HepG2 (cell line): Measurements from ENCODE around the gene SLC16A1. TPM values are rescaled to one million over a fixed set of nuclear protein-coding genes. Genes with fewer than 3 reads are reported as not detected.

ENCODE experiments used
- AKAP8 ChIP-seq: sonication (generic); formaldehyde crosslinking; IDR thresholded peaks from 2 replicates; pipeline ENCODE4 v1.5.1; 2020; ENCODE audit warnings: mild to moderate bottlenecking, missing genetic modification reagents
- ATF7 ChIP-seq, 2 experiments: fragments of 450-650 bp in 1 of 2; sonication (generic) in 1 of 2; formaldehyde crosslinking in 1 of 2; IDR thresholded peaks; 2 replicates each; pipeline versions ENCODE4 v1.4.0 to v1.6.1; 2016 to 2020; ENCODE audit warnings: antibody characterized with exemption in 1 of 2, mild to moderate bottlenecking in 1 of 2, missing genetic modification reagents in 1 of 2
- BCLAF1 ChIP-seq: fragments of 450-650 bp; IDR thresholded peaks from 2 replicates; pipeline ENCODE4 v1.6.1; 2017; ENCODE audit warnings: mild to moderate bottlenecking
- CBX5 ChIP-seq: sonication (generic); formaldehyde crosslinking; IDR thresholded peaks from 2 replicates; pipeline ENCODE4 v1.4.0; 2020; ENCODE audit warnings: missing genetic modification reagents, borderline replicate concordance
- GRHL1 ChIP-seq: sonication (generic); formaldehyde crosslinking; conservative IDR thresholded peaks from 2 replicates; pipeline ENCODE4 v1.8.0; 2022; ENCODE audit warnings: missing genetic modification reagents
- HIC2 ChIP-seq: sonication (generic); formaldehyde crosslinking; IDR thresholded peaks from 2 replicates; pipeline ENCODE4 v1.9.0; 2022; ENCODE audit warnings: low read depth, missing genetic modification reagents
- LBX2 ChIP-seq: sonication (generic); formaldehyde crosslinking; IDR thresholded peaks from 2 replicates; pipeline ENCODE4 v1.5.0; 2020; ENCODE audit warnings: missing genetic modification reagents, mild to moderate bottlenecking, borderline replicate concordance
- MTF2 ChIP-seq: sonication (generic); formaldehyde crosslinking; IDR thresholded peaks from 2 replicates; pipeline ENCODE4 v1.5.0; 2020; ENCODE audit warnings: missing genetic modification reagents, borderline replicate concordance
- PRDM10 ChIP-seq: sonication (generic); formaldehyde crosslinking; IDR thresholded peaks from 2 replicates; pipeline ENCODE4 v1.4.0; 2020; ENCODE audit warnings: low read depth, missing genetic modification reagents
- PRPF4 ChIP-seq: fragments of 200-400 bp; formaldehyde crosslinking; IDR thresholded peaks from 2 replicates; pipeline ENCODE4 v1.6.1; 2016; ENCODE audit warnings: low read length, low read depth; ENCODE audit not compliant: poor library complexity, severe bottlenecking
- SOX13 ChIP-seq, 3 experiments: fragments of 450-650 bp in 1 of 3; sonication (generic) in 1 of 3; formaldehyde crosslinking in 1 of 3; IDR thresholded peaks in 2 of 3; conservative IDR thresholded peaks in 1 of 3; 2 replicates each; pipeline versions ENCODE4 v1.5.0 to v1.6.1; 2016 to 2020; ENCODE audit warnings: antibody characterized with exemption in 1 of 3, mild to moderate bottlenecking in 1 of 3, missing compliant biosample characterization in 1 of 3, missing genetic modification reagents in 1 of 3, moderate library complexity in 1 of 3
- STAT6 ChIP-seq: sonication (generic); formaldehyde crosslinking; IDR thresholded peaks from 2 replicates; pipeline ENCODE4 v1.4.0; 2020; ENCODE audit warnings: missing genetic modification reagents, mild to moderate bottlenecking, borderline replicate concordance
- ZFP62 ChIP-seq: sonication (generic); formaldehyde crosslinking; IDR thresholded peaks from 2 replicates; pipeline ENCODE4 v1.4.0; 2020; ENCODE audit warnings: missing genetic modification reagents
- polyA plus RNA-seq, 8 experiments: library from polyadenylated mRNA; depleted of rRNA in 3 of 8; stranded (reverse) in 7 of 8; unstranded in 1 of 8; fragments of >200 nt; fragmentation: Illumina TruSeq in 4 of 8; extraction: Trizol in 4 of 8; gene quantifications; 2 replicates each; pipeline versions ENCODE4 v1.2.1 to v1.2.3, GENCODE V29; 2011 to 2016; ENCODE audit warnings: low read depth in 4 of 8, missing spikeins in 1 of 8, mixed read lengths in 1 of 8; ENCODE audit not compliant: insufficient read depth in 1 of 8
- total RNA-seq, 5 experiments: library from RNA; depleted of rRNA; stranded (reverse); fragments of >200 nt; fragmentation: Illumina TruSeq; extraction: Trizol; gene quantifications; 2 replicates each; pipeline ENCODE4 v1.2.3, GENCODE V29; 2016; ENCODE audit warnings: low read depth in 1 of 5

The SLC16A1 gene
- total and polyA plus RNA-seq, 2 of the 13 experiments (the other 11 are each of a cell fraction or from before 2014, with no cell fraction given) = 106 to 142 TPM

- TF ChIP-seq BCLAF1 = no peak
- TF ChIP-seq HIC2 = no peak
- no peak for TF ChIP-seq GRHL1 (CRISPR knock-in tag)
- TF ChIP-seq ATF7 (IDR thresholded peaks at IDR 0.05) = no peak
- peak; percentile 7; the same call in 1 of the 2 replicates for TF ChIP-seq ATF7 (CRISPR knock-in tag; IDR thresholded peaks at IDR 0.05)
- TF ChIP-seq LBX2 (CRISPR knock-in tag) = no peak
- TF ChIP-seq MTF2 (CRISPR knock-in tag) = no peak
- TF ChIP-seq PRPF4 = no peak
- TF ChIP-seq AKAP8 (CRISPR knock-in tag) = no peak
- TF ChIP-seq PRDM10 (CRISPR knock-in tag) = no peak
- TF ChIP-seq ZFP62 = no peak
- TF ChIP-seq STAT6 (CRISPR knock-in tag) = no peak
- 0 out of 2 replicates have a peak, but pooled peaks have one; percentile 0 for TF ChIP-seq SOX13 (IDR thresholded peaks at IDR 0.05)
- TF ChIP-seq SOX13 (CRISPR knock-in tag; conservative IDR thresholded peaks at IDR 0.05 in 1 of 2, IDR thresholded peaks at IDR 0.05 in 1 of 2) = no peak
- no peak for TF ChIP-seq CBX5 (CRISPR knock-in tag)
Observed at GRCh38 chr1:112956544-112957132, 642 bp upstream of the SLC16A1 start (continued).
